Epithelial cell of proximal tubule (primary cell): ENCODE data around the gene CTNNA2. TPM values are rescaled to one million over a fixed set of nuclear protein-coding genes. Genes with fewer than 3 reads are reported as not detected.

Experiments used
- DNase-seq: peaks from one replicate; pipeline ENCODE4 v3.0.0-alpha.2; 2011; ENCODE audit warnings: low read depth
- H3K4me3 ChIP-seq: 2 replicates; pipeline ENCODE4 v1.5.1; 2011; ENCODE audit warnings: low read depth, mild to moderate bottlenecking, low read length
- CTCF ChIP-seq: conservative IDR thresholded peaks from 2 replicates; pipeline ENCODE4 v1.5.1; 2012; ENCODE audit warnings: low read depth, mild to moderate bottlenecking, low read length
- total RNA-seq: library from RNA; depleted of rRNA; stranded (reverse); fragments of >200 nt; gene quantifications from 2 replicates; pipeline ENCODE4 v1.2.3, GENCODE V29; 2015

Gene CTNNA2
- total RNA-seq, 1 donor from 2014 or later: 0.06 TPM

GRCh38 chr2:79578952-79579351, 66.1 kb downstream of the CTNNA2 start:
- TF ChIP-seq CTCF: no peak

GRCh38 chr2:79580175-79580574, 67.3 kb downstream of the CTNNA2 start:
- no peak for DNase-seq
- TF ChIP-seq CTCF: no peak

More at GRCh38 chr2:79578952-79579351, 66.1 kb downstream of the CTNNA2 start:
- no peak for DNase-seq
- H3K4me3 ChIP-seq: no peak overlapping the region

GRCh38 chr2:79585701-79586433, 73.0 kb downstream of the CTNNA2 start:
- peak; percentile 20 for DNase-seq
- TF ChIP-seq CTCF: no peak

More at GRCh38 chr2:79580175-79580574, 67.3 kb downstream of the CTNNA2 start:
- no peak overlapping the region for H3K4me3 ChIP-seq

GRCh38 chr2:79591281-79591680, 78.4 kb downstream of the CTNNA2 start:
- H3K4me3 ChIP-seq: no peak overlapping the region
- no peak for DNase-seq
- TF ChIP-seq CTCF: no peak

More at GRCh38 chr2:79585701-79586433, 73.0 kb downstream of the CTNNA2 start:
- no peak overlapping the region for H3K4me3 ChIP-seq

- no peak for TF ChIP-seq CTCF
- DNase-seq: no peak
- H3K4me3 ChIP-seq: no peak overlapping the region
Measured at GRCh38 chr2:79593237-79593867, 80.5 kb downstream of the CTNNA2 start.

GRCh38 chr2:79596403-79596802, 83.6 kb downstream of the CTNNA2 start:
- no peak for DNase-seq
- H3K4me3 ChIP-seq: no peak overlapping the region
- no peak for TF ChIP-seq CTCF
